SHP77 treated with DMSO at 0.1 percent for 48 hours (cell line): ENCODE data around the gene HTT.

Source experiments
- DNase-seq: peaks from one replicate; lab custom pipeline; 2025; lab: John Stamatoyannopoulos, UW

The HTT gene

GRCh38 chr4:3200423-3201090, 126.1 kb downstream of the HTT start:
- DNase-seq, result no peak

- DNase-seq, result no peak
Measured at GRCh38 chr4:3201718-3202702, 127.5 kb downstream of the HTT start.

DNA sequence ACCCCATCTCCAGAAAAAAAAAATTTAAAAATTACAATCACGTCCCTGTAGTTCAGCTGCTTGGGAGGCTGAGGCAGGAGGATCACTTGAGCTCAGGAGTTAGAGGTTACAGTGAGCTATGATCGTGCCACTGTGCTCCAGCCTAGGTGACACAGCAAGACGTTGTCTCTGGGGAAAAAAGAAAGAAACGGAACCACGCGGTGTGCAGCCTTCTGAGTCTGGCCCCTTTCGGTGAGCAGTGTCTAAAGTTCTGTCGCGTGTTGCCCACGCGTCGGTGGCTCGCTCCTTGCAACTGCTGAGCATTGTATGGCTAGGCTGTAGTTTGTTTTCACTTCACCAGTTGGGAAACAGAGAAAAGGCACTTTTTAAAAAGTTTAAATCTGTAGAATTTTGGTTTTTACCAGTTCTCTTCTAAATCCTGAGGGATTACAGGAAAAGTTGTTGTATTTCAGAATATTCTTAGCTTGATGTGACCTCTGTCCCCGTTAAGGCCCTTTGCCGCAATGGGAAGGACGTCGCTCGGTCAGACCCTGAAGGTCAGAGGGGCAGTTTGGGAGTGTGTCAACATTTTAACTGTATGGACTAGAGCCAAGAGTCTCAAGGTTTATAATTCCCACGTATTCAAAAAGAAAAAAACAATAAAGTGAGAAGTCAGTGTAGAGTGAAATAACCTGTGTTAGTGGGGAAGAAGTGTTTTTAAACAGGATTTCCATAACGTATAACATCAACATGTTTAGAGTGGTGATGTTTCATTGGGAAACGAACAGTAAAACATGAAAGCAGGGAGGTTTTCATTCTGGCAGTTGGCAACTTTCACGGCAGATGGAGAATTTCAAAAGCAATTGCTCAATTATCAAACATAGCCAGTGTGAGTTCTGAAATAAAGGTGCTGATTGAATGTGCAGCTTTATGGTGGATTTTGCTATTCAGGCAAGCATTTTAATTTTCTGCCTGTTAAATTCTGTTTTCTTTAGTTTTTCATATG, 128.6 kb downstream of the HTT start:
- DNase-seq, result no peak

DNA sequence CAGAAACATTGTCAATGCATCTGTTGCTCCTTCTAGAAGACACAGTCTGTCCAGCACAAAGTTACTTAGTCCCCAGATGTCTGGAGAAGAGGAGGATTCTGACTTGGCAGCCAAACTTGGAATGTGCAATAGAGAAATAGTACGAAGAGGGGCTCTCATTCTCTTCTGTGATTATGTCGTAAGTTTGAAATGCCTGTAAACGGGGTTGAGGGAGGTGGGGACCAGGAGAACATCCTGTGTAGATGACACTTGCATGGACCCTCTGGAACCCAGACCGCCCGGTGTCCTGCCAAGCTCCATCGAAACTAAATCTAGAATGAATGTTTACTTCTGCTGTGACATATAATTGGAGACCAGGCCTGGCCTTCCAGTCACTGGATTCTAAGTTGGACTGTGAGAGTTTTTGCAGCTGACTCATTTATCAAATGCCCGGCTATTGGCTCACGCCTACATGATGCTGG, 129.5 kb downstream of the HTT start:
- no peak for DNase-seq

DNA sequence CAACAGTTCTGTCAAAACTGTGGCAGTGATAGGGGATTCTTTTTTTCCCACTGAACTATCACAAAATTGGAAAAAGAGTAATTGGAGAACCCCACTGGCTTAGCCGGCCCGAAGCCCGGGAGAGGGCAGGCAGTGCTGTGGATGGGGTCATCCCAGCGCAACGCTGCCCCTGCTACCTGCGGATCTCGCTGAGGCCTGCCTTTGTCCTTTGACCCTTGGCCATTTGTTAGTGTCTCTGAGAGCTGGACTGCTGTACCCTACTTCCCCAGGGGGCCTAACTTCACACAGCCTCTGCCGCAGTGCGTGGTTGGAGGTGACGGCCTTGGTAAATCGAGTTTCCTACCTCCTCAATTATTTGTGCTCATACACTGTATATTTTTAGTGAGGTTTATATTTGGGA, 131.5 kb downstream of the HTT start:
- DNase-seq, result no peak

- DNase-seq, result no peak
Measured at GRCh38 chr4:3206439-3207100, 132.1 kb downstream of the HTT start.

- no peak for DNase-seq
Measured at GRCh38 chr4:3207531-3208037, 133.1 kb downstream of the HTT start.

DNA sequence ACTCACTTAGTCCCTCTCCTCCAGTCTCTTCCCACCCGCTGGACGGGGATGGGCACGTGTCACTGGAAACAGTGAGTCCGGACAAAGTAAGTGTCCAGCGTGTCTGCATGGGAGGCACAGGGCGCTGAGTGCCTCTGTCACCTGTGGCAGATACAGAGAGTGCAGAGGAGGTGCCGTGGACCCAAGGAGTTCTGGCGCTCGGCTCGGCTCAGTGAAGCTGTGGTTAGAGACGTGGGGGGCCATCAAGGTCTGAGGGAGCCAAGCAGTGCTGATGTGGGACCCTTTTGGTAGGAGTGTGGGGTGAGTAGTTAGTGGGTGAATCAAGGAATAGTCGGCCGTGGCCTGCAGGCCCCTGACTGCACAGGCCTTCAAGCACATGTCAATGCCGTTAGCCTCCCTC, 134.3 kb downstream of the HTT start:
- DNase-seq, result no peak

DNA sequence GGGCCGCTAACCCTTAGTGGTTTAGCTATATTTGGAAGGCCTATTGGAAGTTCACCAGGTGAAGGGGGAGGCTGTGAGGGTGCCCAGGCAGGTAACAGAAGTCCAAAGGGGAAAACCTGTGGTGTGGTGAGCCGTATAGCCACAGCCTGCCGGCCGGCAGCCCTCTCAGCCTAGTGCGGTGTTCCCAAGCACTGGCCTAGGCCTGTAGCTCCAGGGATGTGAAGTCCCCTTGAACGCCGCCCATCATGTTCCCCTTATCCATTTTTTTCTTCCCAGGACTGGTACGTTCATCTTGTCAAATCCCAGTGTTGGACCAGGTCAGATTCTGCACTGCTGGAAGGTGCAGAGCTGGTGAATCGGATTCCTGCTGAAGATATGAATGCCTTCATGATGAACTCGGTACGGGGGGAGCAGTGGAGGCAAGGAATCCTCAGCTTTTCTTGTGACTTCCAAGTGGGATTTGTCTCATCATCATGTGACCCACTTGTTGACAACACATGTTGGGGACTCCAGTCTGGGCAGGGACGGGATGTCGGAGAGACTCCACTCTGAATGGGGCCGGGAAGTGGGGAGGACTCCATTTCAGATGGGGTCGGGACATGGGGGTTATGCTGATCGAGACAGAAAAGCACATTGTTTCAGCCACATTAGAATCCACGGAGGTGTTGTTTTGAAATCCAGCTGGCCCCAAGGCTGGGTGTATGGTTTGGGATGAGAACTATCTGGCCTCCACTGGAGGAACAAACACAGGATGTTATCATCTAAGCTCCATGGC, 135.3 kb downstream of the HTT start:
- DNase-seq, result no peak

- DNase-seq, result no peak
Measured at GRCh38 chr4:3210467-3210866, 136.0 kb downstream of the HTT start.

- DNase-seq, result no peak
Measured at GRCh38 chr4:3211866-3212265, 137.4 kb downstream of the HTT start.

GRCh38 chr4:3212391-3213105, 138.1 kb downstream of the HTT start:
- no peak for DNase-seq

DNA sequence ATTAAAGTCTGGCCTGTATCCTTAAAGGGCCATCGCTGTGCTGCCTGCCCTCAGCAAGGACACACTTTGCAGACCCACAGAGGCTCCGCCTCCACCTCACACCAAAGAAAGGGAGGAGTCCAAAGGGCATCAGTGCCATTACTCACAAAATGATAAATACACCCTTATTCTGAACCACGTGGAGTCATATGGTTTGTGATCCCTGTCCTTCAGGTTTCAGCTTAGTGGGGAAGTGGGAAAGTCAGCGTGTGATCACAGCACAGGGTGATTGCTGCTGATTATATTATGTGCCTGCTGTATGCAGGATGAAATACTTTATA, 138.6 kb downstream of the HTT start:
- no peak for DNase-seq

DNA sequence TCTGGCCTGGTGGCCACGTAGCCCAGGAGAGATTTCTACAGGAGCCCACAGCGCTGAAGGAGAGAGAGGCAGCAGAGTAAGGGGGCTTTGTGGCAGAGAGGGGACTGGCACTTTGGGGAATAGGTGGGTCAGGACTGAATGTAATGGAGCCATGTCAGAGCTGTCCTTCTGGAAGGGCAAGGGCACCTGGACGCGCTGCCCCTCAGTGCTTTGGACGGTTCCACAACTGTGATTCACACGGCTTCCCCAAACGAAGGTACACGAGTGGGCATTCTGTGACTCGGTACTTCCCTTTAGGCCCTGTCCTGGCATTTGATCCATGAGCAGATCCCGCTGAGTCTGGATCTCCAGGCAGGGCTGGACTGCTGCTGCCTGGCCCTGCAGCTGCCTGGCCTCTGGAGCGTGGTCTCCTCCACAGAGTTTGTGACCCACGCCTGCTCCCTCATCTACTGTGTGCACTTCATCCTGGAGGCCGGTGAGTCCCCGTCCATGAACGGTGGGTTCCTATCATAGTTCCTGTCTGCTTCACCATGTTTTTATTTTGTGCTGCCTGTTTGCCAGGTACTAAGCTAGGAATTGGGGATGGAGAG, 139.3 kb downstream of the HTT start:
- no peak for DNase-seq

GRCh38 chr4:3215256-3215655, 140.8 kb downstream of the HTT start:
- no peak for DNase-seq

- DNase-seq, result no peak
Measured at GRCh38 chr4:3215733-3216132, 141.3 kb downstream of the HTT start.

- no peak for DNase-seq
Measured at GRCh38 chr4:3217266-3217665, 142.8 kb downstream of the HTT start.

DNA sequence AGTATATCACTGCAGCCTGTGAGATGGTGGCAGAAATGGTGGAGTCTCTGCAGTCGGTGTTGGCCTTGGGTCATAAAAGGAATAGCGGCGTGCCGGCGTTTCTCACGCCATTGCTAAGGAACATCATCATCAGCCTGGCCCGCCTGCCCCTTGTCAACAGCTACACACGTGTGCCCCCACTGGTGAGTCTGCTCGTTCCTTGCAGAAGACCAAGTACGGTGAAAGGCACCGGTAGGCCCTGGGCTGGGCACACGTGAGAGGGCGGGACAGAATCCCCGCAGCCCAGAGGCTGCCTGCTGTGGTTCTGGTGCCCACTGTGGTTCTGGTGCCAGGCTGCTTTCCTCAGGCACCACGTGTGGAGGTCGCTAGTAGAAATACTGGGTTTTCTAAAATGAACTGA, 143.3 kb downstream of the HTT start:
- no peak for DNase-seq
